Measurements from ENCODE around the gene CTXND1.

CTXND1 gene

DNA sequence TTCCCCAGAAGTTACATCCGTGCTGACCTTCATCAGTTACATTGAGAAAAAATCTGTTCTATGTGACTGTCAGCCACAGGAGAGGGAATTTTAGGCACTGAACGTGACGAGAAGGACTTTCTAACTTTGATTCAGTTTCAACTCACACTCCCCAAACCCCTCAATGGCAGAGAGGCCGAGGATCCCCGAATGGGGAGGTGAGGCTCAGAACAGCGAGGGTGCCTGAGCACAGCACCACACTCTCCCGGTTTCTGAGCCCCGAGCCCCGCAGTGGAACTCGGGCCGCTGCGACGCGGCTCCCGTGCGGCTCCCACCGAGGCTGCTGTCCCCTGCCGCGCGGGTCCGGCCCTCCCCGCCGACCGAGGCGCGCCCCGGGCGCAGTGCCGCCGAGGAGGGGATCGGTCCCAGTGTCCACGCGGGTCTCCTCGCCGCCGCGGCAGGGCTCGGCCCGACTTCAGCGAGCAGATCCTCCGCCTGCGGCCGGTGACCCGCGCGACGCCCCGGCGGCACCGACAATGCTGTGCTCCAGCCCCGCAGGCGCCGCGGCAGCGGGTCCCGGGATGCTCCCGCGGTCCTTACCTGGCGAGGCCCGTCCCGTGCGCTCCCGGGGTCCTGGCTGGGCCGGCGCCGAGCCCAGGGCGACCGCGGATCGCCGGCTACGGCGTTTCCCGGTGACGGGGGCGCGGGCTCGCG lies 439 bp downstream of the CTXND1 start:
- DNase-seq (ENCODE audit: low read depth): no peak

DNA sequence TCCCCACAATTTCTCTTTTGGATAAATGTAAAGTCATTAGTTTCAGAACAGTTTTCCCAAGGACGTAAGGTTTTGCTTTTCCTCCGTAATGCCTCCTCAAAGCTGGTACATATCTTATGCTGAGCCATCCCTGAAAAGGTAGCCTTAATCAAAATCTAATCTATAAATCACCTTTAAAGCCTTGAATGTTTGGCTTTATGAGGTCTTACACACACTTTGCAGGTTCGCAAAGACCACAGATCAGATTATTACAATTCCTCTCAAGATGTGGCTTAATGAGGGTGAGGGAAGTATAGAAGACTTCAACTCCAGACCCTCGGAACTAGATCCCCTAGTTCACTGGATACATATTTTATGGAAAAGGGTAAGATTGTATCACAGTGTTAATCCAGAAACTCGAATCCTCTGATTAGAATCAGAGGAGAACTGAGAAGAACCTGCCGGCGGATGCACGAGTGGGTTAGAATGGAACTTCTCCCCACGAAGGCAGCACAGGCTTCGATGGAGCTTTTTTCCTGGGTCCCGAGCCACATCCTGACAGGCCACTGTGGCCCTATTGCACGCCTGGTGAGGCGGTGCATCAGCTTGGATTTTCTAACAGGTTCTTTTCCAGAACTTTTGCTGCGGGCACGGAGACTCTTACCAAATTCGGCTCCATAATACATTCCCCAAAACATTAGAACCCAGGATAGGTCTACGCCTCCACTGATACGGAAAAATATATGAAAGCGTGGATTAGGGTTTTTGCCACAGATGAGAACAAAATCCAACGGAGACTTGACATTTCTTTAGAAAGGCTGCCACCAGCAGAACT lies 1.2 kb downstream of the CTXND1 start:
- DNase-seq (ENCODE audit: low read depth): no peak

DNA sequence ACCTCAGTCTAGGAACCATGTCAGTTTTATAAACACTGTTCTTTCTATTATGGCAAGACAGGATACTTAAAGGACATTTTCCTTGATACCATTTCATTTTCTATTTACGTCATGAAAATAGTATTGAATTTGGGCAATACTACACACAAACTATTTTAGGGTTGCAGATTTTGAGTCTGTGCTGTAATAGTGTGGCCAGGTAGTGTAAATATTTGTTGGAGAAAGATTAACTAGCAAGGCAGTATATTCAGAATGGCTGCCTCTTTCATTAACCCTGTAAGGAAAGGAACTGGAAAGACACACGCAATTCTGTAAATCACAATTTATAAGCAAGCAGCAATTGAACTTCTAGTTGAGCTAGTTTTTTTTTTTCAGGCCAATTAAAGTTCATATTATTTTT lies 2.0 kb downstream of the CTXND1 start:
- DNase-seq (ENCODE audit: low read depth): no peak

DNA sequence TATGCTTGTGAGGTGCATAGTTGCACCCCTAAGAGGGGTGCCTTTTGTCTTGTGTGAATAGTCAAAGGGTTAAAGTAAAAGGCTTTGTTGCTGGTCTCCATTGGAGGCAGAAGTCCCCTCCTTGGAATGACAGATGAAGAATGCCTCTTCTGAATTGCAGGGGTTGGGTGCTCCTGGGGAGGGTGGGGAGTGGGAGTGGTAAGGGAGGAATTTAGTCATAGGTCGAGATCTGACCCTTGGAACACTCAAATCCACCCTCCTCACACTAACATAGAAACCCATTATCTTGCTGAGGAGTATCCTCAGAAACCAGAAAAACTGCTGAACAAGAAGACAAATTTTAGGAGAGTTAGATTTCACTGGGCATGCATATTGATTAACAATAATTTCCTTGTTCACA lies 4.7 kb downstream of the CTXND1 start:
- DNase-seq (ENCODE audit: low read depth): no peak

DNA sequence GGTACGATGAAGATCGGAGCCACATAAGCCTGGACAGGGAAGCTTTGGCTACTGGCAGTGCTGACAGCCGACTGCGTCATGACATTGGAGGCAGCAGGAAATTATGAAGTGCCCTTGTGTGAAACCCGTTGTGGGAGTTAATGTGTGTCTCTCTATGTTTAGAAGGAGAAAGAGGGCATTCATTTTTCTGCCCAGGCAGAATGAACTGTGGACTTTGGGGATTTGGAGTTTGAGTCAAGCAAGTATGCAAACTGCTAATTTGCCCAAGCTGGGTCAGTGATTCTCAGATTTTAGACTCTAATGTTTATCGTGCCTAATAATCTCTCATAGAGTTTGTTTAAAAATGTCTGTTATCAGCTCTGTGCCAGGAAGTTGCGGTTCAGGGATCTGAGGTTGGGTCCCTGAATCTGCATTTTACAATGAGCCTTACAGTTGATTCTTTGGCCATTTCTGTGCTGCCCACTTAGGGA lies 5.6 kb downstream of the CTXND1 start:
- no peak for DNase-seq (ENCODE audit: low read depth)

DNA sequence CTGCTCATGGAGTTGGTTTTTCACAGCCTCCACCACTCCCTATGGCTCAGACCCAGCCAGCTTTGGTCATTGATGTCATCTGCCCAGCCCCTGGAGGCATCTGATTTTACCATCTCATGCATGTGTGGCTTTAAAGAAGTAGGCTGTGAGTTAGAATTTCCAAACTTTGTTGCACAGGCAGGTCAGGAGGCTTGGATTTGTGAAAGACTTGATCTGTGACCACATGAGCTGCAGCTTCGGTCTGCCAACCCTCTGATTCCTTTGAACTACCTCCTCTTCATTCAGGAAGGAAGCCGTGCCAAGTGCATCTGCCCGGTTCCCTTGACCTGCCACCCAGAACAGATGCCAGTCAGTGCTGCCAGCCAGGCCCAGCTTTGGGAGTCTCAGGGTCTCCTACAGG lies 9.2 kb downstream of the CTXND1 start:
- DNase-seq (ENCODE audit: low read depth): no peak

DNA sequence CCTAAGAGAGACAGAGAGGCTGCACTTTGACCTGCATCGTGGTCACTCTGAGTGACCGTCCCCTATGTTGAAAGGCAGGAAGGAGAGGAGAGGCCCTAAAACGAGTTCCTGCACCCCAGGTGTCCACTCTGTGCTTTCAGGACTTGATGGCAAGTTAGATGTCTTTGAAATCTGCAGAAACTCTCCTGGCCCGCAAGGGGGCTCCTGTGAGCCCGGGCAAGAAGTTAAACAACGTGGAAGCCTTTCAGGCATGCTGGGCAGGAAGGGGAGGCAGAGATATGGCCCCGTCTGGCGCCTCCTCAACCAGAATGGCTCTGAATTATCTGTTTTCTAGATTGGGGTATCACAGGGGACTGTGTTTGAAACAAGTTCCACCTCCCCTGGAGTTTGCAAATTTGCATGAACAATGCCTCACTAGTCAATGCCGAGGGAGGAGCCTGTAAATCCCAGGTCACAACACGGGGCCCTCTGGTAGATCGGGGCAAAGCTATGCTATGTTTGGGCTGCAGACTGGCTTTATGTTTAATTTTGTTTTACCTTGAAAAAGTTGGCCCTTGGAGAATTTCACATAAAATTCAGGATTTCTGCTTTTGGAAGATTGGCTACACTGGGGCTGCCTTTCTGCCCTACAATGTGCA lies 9.8 kb downstream of the CTXND1 start:
- DNase-seq (ENCODE audit: low read depth): no peak

DNA sequence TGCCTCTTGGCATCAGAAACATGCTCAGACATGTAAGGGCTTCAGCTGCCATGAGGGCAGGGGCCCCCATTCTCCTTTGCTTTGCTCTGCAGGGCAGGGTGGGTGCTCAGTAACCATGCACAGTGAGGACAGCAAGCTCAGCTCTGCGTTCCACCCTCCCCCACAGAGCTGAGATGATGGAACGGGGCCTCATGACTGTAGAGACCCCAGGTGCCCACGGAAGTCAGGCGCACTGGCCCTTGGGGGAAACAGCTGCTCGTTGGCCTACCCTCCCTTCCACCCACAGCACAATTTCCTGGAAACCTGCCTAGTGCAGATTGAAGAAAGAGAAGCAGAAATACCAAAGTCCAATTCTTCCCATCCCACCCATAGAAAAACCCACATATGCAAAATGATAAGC lies 10.5 kb downstream of the CTXND1 start:
- DNase-seq (ENCODE audit: low read depth): no peak

DNA sequence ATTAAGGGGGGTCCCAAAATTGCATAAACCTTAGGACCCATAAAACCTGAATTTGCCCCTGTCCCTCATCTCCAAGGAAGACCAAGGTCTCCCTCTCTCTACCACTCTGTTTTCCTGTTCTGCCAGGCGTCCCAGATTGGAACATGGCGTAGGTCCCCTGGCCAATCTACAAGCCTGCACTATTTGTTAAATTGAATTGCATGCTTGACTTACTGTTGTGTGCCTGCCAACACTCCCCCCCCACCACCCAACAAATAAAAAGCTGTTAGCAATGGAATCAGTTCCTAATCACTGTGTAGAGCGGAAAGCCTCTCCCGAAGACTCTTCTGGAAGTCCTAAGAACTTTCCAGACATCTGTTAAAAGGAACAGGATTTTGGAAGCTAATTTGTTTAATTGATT lies 11.7 kb downstream of the CTXND1 start:
- DNase-seq (ENCODE audit: low read depth): no peak

DNA sequence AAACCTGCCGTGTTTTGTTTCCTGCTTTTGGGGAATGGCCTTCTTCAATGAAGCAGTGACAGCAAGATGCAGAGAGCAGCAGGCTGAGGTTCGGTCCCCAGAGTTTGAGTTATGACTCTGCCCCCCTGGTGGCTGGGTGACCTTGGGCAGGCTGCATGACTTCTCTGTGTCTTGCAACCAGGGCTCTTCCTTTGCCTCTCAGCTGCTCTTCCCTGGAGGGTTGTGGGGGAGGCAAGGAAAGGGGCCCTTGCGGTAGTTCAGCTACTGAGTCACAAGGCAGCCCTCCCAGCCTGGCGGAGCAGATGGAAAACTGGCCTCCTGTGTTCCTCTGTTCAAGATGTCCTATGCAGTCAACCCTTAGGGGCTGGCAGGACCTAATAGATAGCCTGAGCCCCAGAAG lies 17.1 kb downstream of the CTXND1 start:
- no peak for DNase-seq (ENCODE audit: low read depth)

DNA sequence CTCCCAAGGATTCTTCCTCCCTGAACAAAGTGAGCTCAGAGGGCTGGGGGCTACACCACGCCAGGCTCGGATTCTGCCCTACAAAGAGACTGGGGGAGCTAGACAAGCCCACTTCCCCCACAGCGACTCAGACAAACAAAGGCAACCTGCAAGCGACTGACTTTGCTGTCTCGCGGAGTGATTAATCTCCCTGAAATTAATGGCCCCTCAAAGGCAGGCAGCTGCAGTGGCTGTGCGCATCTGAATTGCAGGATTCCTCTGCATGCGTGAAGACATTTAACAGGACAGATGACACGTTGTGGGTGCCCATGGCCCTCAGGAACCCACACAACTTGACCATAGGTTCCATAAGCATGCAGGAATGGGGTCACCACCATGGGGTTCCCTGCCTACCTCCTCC lies 18.4 kb downstream of the CTXND1 start:
- DNase-seq (ENCODE audit: low read depth): no peak

DNA sequence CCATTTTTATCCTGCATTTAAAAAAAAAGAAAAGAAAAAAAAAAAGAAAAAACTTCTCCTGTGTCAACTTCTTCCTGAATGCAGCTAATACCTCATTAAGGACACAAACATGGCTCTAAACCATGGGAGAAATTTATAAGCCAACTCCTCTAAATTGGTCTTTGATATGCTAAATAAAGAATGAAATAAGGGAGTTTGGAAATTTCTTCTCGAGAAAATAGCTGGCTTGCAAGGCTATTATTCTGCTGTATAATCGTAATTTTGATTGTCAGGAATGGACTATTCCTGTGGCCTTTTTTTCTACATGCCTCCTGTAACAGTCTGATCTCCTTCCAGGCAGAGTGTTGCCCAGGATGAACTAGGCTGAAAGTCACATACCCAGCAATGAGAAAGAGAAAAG lies 20.6 kb downstream of the CTXND1 start:
- DNase-seq (ENCODE audit: low read depth): no peak

DNA sequence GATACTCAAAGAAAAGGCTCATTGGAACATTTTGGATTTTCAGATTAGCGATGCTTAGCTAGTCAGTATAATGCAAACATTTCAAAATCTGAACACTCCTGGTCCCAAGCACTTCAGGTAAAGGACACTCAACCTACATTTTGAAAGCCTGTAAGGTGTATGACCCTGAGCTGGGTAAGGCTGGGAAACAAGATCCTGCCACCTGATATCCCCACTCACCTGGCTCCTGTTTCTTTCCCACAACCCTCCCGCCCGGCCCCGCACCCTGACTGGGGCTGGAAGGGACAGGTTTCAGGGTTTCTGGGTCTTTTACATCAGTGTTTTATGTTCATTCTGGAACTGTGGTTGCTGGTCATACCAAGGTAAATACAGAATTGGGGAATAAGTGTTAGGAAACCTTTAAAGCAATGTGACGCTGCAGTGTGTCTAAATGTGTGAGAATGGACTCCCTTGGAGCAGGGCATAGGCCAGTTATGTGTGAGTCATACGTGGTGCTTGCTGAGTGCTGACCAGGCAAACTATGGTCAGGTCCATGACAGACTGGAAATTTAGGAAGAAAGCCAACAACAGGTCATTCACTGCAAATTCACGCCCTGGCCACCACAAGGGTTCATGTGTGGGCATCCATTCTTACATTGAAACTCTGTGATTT lies 22.9 kb downstream of the CTXND1 start:
- DNase-seq (ENCODE audit: low read depth): no peak

DNA sequence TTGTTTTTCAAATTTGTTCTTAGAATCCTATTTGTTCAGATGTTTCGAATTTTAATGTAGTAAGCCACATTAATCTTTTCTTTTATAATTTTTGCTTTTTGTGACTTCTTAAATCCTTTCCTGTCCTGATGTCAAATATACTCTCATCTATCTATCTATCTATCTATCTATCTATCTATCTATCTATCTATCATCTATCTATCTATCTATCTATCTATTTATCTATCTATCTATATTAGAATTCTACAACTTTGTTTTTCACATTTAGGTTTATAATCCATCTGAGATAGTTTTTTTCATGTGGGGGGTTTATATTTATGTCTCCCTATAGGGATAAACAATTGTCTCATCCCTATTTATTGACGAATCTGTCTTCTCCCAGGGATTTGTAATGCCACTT lies 32.1 kb downstream of the CTXND1 start:
- DNase-seq (ENCODE audit: low read depth): no peak

DNA sequence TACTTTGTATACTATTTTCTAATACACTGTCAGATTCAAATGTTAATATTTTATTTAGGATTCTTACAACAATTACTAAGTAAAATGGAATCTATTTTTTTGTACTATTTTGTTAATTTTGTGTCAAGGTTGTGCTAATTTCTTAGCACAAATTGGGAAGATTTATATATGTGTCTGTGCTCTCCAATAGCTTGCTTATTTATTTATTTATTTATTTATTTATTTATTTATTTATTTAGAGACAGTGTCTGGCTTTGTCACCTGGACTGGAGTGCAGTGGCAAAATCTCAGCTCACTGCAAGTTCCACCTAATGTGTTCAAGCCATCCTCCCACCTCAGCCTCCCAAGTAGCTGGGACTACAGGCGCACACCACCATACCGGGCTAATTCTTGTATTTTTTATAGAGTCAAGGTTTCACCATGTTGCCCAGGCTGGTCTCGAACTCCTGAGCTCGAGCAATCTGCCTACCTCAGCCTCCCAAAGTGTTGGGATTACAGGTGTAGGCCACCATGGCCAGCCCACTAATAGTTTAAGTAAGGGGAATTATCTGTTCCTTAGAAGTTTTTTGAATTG lies 34.6 kb downstream of the CTXND1 start:
- DNase-seq (ENCODE audit: low read depth): no peak

DNA sequence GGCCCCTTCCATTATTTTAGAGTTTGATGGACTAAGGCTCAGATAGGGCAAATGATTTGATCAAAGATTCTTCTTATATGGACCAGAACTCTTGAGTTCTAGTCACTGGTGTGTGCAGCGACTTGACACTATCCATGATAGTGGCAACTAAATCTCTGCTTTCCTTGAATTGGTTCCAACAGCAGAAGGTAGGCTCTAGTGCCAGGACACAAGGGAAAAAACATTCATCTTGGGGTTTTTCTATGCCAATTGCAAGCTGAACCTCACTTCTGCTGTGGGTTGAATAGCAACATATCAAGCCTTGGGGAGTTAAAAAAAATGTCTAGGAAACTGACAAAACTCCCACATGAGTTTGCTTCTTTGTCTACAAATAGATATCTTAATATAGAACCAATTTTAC lies 35.1 kb downstream of the CTXND1 start:
- no peak for DNase-seq (ENCODE audit: low read depth)

DNA sequence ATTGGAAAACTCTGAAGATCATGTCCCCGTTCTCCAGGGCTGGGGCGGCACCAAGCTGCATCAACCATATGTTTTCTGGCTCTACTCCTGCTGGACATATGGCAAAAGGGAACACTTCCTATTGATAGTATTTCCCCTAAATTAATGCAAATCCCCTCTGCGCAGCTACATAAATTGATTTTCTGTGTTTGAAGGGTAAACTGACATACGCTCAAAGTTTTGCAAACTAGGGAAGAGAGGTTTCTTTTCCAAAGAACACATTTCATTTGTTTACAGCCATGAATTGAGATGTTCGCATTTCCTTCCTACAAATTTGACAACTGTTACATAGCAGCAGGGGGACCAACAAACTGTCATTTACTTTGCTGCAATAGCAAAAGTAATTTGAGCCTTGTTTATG lies 35.9 kb downstream of the CTXND1 start:
- DNase-seq (ENCODE audit: low read depth): no peak

DNA sequence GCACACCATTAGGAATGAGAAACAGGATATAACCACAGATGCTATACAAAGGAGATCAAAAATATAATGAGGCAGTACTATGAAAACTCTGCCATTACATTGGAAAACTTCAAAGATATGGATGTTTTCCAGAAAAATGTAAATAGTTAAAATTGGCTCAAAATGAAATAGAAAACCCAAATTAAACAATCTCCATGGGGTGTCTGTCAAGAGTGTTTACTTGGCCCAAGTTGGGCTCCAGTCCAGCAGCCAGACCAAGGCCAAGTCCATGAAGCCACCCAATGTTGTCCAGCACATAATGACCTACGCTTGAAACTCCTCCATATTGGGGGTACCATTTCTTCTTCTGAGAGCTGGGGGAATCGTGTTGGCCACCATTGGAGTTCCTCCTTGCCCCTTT lies 37.1 kb downstream of the CTXND1 start:
- no peak for DNase-seq (ENCODE audit: low read depth)

DNA sequence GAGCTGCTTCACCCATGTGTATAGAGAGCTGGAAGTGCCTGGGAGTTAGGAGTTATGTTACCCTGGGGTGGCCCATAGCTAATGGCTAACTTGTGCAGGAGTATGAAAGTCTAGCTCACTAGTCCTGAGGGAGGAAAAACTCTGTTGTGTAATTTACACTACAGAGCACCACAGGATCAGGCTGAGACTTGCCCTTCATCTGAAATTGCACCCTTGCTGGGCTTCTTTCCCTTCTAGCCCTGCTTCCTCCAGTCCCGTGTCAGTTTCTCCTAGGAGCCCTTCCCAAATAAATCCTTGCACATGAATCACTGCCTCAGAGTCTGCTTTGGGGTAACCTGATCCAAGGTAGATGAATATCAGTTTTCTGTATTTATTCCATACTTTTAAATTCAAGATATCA lies 40.0 kb downstream of the CTXND1 start:
- DNase-seq (ENCODE audit: low read depth): no peak

DNA sequence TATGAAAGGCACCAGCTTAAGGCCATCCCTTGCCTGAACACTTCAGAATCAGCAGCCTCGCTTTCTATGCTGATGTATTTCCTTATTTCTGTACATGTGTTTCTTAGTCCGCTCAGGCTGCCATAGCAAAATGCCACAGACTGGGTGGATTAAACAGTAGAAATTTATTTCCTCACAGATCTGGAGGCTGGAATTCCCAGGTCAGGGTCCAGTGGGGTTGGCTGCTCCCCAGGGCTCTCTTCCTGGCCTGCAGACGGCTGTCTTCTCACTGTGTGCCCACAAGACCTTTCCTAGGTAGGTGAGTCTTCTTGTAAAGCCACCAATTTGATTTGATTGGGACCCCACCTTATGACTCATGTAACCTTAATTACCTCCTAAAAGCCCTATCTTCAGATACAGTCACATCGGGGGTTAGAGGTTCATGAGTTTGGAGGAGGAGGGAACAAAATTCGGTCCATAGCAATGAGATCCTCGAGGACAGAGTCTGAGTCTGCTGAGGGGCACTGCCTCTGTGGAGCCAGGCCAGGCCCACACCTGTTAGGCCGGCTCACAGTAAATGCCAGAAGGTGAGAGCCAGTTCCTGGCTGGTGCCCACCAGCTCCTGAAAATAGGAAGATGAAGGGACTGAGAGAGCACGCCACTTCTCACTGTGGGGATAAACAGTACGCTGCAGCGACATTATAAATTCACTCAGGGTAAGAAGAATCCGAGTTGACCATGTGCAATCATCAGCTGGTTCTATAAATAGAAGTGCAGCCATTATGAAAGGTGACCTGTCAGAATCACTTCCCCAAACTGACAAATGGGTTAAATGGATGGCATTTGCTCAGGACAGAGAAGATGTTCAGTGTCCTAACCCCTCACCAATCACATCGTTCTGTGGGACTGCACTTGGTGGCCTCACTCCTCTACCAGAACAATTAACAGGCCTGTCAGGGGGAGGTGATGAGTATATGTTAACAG lies 41.1 kb downstream of the CTXND1 start:
- no peak for DNase-seq (ENCODE audit: low read depth)
